GM19238 (cell line): Measurements from ENCODE around the gene TMEM109.

Experiments used
- DNase-seq: peaks from one replicate; pipeline ENCODE4 v3.0.0; 2011; ENCODE audit warnings: low spot score; ENCODE audit not compliant: insufficient read length

The TMEM109 gene

DNA sequence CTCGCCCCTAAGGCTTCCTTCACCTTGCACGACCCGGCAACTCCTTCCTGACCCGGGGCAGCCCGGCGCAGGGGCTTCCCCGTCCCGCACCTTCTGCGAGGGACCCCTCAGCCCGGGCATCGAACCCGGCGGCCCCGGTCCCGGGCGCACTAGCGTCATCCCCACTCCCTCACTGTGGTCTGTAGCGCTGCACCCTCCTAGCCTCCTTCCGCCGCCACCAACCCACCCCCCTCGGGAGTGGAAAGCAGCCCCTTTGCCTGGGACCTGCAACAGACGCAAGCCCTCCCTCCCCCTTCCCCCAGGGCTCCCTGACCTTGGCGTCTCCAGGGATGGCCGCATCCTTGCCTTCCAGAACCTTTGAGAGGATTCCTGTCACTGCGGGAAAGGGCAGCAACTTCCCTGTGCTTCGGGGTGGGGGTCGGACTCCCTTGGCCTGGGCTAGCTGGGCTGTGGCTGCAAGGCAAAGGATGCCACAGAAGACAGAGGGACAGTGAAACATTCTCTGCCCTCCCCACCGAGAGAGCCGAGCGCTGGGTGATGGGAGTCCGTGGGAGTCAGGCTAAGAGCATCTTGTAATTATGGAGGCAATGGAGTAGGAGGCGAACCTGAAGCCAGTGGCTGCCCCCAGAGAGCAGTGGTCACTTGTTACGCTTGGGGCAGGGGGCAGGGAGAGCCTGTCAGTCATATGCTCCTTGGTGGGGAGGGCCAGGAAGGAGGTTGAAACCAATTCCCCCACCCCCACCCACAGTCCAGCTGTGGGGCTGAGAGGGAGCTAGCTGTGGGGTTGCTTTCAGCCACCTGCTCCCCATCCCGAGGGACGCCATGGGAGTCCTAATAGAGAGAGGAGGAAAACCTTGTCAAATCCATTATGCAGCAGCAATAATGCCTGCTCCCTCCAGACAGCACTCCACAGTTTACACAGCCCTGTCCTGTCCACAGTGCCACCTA is 11.2 kb downstream of the TMEM109 start:
- DNase-seq: no peak

DNA sequence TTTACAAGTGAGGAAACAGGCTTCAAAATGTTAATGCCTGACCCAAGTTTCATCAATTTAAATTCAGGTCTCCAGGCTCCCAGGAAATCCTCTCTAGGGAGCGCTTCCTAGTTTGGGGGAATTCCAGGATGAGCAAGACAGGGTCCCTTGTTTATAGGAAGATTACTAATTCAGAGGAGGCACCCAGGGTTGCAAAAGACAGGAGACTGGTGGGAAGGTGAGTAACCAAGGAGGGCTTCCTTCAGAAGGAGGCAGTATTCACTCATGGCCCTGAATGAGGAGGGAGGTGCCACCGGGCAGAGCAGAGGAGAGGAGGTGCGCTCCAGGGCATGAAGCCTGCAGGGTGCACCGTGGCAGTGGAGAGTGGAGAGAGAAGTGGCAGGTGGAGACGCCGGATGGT is 11.9 kb downstream of the TMEM109 start:
- DNase-seq: no peak

GRCh38 chr11:60926500-60926899 is 12.5 kb downstream of the TMEM109 start:
- no peak for DNase-seq

- no peak for DNase-seq
Observed at GRCh38 chr11:60927061-60927592, 13.2 kb downstream of the TMEM109 start.

DNA sequence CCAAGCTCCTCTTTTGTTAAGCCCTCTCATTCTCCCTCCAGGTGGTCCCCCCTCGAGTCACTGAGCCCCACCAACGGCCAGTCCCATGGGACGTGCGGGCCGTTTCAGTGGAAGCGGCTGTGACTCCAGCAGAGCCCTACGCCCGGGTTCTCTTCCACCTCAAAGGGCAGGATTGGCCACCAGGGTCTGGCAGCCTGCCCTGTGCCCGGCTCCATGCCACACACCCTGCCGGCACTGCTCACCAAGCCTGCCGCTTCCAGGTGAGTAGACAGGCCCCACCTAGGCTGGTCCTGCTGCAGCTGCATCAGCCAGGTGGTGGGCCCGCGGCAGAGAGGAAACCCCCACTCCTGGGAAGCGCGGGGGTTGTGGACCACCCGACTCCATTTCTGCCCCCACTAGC is 13.6 kb downstream of the TMEM109 start:
- DNase-seq: no peak

DNA sequence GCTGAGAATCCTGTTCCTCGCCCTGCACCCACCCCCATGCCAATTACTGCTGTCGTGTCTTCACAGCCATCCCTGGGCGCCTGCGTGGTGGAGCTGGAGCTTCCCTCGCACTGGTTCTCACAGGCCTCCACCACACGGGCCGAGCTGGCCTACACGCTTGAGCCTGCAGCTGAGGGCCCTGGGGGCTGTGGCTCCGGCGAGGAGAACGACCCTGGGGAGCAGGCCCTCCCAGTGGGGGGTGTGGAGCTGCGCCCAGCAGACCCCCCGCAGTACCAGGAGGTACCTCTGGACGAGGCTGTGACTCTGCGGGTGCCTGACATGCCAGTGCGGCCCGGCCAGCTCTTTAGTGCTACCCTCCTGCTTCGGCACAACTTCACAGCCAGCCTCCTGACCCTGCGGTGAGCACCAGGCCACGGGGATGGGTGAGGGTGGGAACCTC is 14.6 kb downstream of the TMEM109 start:
- DNase-seq: no peak

DNA sequence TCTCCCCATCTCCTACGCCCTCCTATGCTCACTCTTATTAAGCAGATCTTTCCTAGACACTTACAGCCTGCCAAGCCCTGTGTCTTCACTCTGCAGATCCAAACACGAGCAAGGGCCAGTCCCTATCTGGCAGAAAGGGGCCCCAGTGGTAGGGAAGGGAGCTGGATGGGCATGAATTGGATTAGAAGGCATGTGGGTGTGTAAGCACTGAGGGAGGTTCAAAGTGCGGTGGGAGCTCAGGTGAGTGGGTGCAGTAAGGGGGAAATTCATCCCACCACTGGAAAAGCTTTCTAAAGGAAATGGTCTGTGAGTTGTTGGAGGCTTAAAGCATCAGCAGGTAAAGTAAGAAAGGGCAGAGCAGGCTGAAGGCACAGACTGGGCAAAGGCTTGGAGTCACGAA is 15.8 kb downstream of the TMEM109 start:
- DNase-seq: no peak

DNA sequence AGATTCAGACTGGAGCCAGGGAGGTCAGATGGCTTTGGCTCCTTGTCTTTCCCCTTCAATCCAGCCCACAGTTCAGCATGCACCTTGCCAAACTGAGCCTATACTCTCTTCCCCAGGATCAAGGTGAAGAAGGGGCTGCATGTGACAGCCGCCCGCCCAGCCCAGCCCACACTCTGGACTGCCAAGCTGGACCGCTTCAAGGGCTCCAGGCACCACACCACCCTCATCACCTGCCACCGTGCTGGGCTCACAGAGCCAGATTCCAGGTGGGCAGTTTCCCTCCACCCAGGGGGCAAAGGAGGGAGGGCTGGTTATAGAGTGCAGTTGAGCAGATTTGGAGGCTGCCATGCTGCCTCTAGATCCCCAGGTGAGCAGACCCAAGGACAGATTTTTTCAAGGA is 16.4 kb downstream of the TMEM109 start:
- DNase-seq: no peak

GRCh38 chr11:60931917-60932316 is 18.0 kb downstream of the TMEM109 start:
- DNase-seq: no peak

GRCh38 chr11:60932605-60933356 is 18.8 kb downstream of the TMEM109 start:
- no peak for DNase-seq

DNA sequence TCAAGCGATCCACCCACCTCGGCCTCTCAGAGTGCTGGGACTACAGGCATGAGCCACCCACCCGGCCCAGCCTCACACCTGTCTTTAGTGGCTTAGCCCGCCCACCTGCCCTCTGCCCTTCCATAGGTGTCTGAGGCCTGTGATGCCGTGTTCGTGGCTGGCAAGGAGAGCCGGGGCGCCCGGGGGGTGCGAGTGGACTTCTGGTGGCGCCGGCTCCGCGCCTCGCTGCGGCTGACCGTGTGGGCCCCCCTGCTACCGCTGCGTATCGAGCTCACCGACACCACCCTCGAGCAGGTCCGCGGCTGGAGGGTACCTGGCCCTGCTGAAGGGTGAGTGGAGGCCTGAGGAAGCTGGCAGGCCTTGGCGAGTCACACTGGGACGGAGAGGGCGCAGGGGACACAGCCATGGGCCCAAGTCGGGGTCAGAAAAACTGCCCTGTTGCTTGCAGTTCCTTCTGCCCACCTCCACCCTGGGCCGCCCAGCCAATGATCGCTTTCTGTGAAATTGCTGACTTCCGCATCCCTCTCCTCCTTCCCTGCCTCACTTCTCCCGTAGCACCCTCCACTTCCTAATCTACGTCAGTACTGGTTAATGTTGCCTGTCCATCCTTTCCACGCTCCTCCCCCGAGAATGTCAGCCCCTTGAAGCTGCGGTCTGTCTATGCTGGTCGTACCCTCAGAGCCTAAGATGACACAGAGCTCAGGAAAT is 19.6 kb downstream of the TMEM109 start:
- DNase-seq: no peak

- no peak for DNase-seq
Observed at GRCh38 chr11:60934124-60934789, 20.3 kb downstream of the TMEM109 start.

DNA sequence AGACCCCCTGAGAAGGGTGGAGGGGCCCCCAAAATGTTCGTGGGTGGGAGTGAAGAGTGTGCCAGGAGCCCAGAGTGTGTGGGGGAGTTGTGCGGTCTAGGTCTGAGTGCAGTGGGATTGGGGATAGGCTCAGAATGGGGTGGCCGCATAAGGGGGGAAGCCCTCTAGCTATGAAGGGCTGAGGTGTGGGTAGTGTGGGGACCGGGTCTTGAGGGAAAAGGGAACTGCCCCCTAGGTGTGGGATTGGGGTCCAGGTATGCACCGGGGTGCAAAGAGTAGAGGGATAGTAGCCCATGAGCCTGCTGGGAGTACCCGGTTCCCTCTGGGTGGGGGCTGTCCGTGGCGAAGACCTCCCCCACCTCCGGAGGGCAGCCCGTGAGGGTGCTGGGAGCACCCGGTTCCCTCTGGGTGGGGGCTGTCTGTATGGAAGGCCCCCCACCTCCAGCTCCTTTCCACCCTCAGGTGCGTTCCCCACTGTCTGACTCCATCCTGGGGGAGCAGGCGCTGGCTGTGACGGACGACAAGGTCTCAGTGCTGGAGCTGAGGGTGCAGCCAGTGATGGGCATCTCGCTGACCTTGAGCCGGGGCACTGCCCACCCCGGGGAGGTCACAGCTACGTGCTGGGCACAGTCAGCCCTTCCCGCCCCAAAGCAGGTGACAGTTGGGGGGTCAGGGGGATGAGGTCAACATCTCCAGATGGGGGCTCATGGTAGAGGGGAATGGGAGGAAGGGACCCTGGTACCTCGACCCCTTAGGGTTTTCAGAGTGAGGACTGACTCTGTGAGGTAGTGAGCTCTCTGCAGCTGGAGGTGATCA is 21.0 kb downstream of the TMEM109 start:
- DNase-seq: no peak

- DNase-seq: no peak
Observed at GRCh38 chr11:60935676-60936442, 21.9 kb downstream of the TMEM109 start.

DNA sequence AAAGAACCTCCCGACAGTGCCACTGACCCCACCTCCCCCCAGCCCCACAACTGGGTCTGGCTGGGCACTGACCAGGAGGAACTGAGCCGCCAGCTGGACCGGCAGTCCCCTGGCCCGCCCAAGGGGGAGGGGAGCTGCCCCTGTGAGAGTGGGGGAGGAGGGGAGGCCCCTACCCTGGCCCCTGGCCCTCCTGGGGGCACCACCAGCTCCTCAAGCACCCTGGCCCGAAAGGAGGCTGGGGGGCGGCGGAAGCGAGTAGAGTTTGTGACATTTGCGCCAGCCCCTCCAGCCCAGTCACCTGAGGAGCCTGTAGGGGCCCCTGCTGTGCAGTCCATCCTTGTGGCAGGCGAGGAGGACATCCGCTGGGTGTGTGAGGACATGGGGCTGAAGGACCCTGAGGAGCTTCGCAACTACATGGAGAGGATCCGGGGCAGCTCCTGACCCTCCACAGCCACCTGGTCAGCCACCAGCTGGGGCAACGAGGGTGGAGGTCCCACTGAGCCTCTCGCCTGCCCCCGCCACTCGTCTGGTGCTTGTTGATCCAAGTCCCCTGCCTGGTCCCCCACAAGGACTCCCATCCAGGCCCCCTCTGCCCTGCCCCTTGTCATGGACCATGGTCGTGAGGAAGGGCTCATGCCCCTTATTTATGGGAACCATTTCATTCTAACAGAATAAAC is 22.6 kb downstream of the TMEM109 start:
- DNase-seq: no peak

DNA sequence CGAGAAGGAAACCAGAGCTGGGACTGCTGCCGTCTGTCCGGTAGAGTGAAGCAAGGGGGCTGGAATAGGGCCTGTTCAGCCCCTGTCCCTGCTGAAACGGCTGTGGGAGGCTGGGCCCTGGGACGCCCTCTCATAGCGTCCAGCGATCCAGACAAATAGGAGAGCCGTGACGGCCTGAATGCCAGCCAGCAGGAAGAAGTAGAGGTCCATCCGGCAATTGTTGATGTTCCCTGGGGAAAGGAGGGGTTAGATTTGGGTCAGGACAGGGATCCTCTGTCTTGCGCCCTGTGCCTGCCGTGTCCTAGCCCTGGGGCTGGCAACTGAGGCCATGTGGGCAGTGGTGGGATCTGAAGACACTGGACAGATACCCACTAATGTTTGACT is 23.2 kb downstream of the TMEM109 start:
- no peak for DNase-seq

DNA sequence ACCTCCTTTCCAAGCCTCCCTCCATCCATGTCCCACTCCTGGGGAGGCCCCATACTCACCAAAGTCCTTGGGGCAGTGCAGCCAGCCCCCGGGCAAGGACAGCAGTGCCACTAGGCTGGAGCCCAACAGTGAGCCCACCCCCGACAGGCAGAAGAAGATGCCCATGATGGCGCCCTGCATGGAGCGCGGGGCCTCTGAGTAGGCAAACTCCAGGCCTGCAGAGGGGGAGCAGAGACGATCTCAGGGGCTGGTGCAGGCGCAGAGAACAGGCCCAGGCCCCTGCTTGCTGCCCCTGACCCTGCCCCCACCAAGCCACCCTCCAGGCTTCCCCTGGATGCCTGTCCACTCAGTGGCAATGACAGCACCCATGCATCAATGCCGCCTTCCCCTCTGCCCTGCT is 23.9 kb downstream of the TMEM109 start:
- no peak for DNase-seq

DNA sequence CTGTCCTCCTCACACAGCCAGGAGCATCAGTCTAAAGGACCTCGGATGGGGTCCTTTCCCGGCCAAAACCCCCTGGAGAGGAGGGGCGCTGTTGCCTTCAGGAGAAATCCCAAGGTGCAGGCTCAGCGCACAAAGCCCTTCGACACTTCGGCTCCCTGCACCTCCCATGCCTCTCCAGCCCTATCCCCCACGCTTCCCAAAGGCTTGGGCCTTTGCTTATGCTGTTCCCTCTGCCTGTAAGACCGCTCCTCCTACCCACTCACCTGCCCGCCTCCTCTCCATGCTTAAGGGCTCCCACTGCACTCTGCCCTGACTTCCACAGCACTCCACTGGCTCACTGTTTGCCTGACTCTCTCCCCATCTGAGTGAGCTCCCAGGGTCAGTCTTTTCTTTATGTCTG is 24.5 kb downstream of the TMEM109 start:
- no peak for DNase-seq

GRCh38 chr11:60939301-60939700 is 25.3 kb downstream of the TMEM109 start:
- DNase-seq: no peak
